ENCODE measurements around the gene KRTAP10-6.
"Not testable (repeated sequence)": the region's sequence is repeated elsewhere in the genome, so short reads cannot be mapped to it uniquely, and the experiment has no call there.

DNA sequence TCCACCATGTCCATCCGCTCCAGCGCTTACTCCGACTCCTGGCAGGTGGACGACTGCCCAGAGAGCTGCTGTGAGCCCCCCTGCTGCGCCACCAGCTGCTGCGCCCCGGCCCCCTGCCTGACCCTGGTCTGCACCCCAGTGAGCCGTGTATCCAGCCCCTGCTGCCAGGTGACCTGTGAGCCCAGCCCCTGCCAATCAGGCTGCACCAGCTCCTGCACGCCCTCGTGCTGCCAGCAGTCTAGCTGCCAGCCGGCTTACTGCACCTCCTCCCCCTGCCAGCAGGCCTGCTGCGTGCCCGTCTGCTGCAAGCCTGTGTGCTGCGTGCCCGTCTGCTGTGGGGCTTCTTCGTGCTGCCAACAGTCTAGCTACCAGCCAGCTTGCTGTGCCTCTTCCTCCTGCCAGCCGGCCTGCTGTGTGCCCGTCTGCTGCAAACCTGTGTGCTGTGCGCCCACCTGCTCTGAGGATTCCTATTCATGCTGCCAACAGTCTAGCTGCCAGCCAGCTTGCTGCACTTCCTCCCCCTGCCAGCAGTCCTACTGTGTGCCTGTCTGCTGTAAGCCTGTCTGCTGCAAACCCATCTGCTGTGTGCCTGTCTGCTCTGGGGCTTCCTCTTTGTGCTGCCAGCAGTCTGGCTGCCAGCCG lies 35.0 kb upstream of the KRTAP10-6 start:
- TF ChIP-seq POLR2A (IDR thresholded peaks at IDR 0.05): not testable (repeated sequence)
- TF ChIP-seq, protein P1, sequence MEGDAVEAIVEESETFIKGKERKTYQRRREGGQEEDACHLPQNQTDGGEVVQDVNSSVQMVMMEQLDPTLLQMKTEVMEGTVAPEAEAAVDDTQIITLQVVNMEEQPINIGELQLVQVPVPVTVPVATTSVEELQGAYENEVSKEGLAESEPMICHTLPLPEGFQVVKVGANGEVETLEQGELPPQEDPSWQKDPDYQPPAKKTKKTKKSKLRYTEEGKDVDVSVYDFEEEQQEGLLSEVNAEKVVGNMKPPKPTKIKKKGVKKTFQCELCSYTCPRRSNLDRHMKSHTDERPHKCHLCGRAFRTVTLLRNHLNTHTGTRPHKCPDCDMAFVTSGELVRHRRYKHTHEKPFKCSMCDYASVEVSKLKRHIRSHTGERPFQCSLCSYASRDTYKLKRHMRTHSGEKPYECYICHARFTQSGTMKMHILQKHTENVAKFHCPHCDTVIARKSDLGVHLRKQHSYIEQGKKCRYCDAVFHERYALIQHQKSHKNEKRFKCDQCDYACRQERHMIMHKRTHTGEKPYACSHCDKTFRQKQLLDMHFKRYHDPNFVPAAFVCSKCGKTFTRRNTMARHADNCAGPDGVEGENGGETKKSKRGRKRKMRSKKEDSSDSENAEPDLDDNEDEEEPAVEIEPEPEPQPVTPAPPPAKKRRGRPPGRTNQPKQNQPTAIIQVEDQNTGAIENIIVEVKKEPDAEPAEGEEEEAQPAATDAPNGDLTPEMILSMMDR (IDR thresholded peaks at IDR 0.05): not testable (repeated sequence)

All from right lobe of liver (tissue), 4 donors.